ENCODE data around the gene MTARC1.

Gene MTARC1

GRCh38 chr1:220818421-220819173, 31.9 kb downstream of the MTARC1 start:
- Histone ChIP-seq H3K27me3 (ENCODE audit: insufficient read depth, low read depth) (no peaks in the 10 kb centered on the region), H3K4me3 (IDR thresholded peaks at IDR 0.05; ENCODE audit: insufficient read depth, low read depth, low read length) (no peak overlapping the region), H3K9ac (no peak overlapping the region), H3K36me3 (ENCODE audit: insufficient read depth) (no peaks in the 10 kb centered on the region), H3K4me1 (ENCODE audit: low read depth, poor library complexity, severe bottlenecking) (no peaks in the 10 kb centered on the region), H3K27ac (no peak overlapping the region), H3K4me2 (no peak overlapping the region), H2AFZ (ENCODE audit: low read depth) (no peak overlapping the region), H4K20me1 (ENCODE audit: insufficient read depth) (no peaks in the 10 kb centered on the region), H3K79me2 (ENCODE audit: insufficient read depth, low read depth) (no peaks in the 10 kb centered on the region)
- TF ChIP-seq CTCF (conservative IDR thresholded peaks at IDR 0.05; ENCODE audit: low read depth, low read length) = no peak

DNA sequence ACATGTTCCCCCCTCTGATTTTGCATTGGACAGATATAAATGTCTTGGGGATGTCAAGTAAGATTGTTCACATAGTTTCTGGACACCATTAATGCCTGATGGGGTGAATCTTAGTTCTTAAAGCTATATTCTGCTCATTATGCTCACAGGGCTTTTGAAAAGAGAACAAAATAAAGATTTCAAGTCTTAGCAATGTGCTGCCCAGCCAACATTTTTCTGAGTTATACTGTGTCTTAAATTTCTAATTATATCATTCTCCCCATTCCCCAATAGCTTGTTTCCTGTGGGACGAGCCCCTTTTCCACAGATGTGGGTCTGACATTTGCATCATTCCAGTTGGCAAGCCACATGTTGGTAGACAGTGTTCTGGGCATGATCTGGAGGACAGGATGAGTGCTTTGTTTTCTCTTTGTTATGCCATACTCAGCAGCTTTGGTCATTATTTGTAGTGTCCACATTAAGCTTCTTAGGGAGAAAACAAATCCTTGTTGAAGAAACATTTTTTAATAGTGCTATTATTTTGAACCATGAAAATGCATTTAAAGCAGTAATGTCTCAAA, 32.8 kb downstream of the MTARC1 start:
- no peak for TF ChIP-seq CTCF (conservative IDR thresholded peaks at IDR 0.05; ENCODE audit: low read depth, low read length)
- no peak overlapping the region for H3K4me3 ChIP-seq (IDR thresholded peaks at IDR 0.05; ENCODE audit: insufficient read depth, low read depth, low read length)
- no peak overlapping the region for H3K27ac ChIP-seq
- H3K79me2 ChIP-seq (ENCODE audit: insufficient read depth, low read depth) = no peaks in the 10 kb centered on the region
- H3K4me1 ChIP-seq (ENCODE audit: low read depth, poor library complexity, severe bottlenecking) = no peaks in the 10 kb centered on the region
- no peaks in the 10 kb centered on the region for H3K27me3 ChIP-seq (ENCODE audit: insufficient read depth, low read depth)
- no peak overlapping the region for H3K9ac ChIP-seq
- no peak overlapping the region for H3K4me2 ChIP-seq
- no peaks in the 10 kb centered on the region for H4K20me1 ChIP-seq (ENCODE audit: insufficient read depth)
- no peak overlapping the region for H2AFZ ChIP-seq (ENCODE audit: low read depth)
- no peaks in the 10 kb centered on the region for H3K36me3 ChIP-seq (ENCODE audit: insufficient read depth)

- no peaks in the 10 kb centered on the region for H4K20me1 ChIP-seq (ENCODE audit: insufficient read depth)
- H3K4me2 ChIP-seq = no peak overlapping the region
- no peak overlapping the region for H3K9ac ChIP-seq
- TF ChIP-seq CTCF (conservative IDR thresholded peaks at IDR 0.05; ENCODE audit: low read depth, low read length) = no peak
- no peaks in the 10 kb centered on the region for H3K27me3 ChIP-seq (ENCODE audit: insufficient read depth, low read depth)
- H3K36me3 ChIP-seq (ENCODE audit: insufficient read depth) = no peaks in the 10 kb centered on the region
- no peaks in the 10 kb centered on the region for H3K79me2 ChIP-seq (ENCODE audit: insufficient read depth, low read depth)
- no peak overlapping the region for H3K27ac ChIP-seq
- H3K4me3 ChIP-seq (IDR thresholded peaks at IDR 0.05; ENCODE audit: insufficient read depth, low read depth, low read length) = no peak overlapping the region
- H2AFZ ChIP-seq (ENCODE audit: low read depth) = no peak overlapping the region
- H3K4me1 ChIP-seq (ENCODE audit: low read depth, poor library complexity, severe bottlenecking) = no peaks in the 10 kb centered on the region
These were observed 37.6 kb downstream of the MTARC1 start for GRCh38 chr1:220824031-220824989.

DNA sequence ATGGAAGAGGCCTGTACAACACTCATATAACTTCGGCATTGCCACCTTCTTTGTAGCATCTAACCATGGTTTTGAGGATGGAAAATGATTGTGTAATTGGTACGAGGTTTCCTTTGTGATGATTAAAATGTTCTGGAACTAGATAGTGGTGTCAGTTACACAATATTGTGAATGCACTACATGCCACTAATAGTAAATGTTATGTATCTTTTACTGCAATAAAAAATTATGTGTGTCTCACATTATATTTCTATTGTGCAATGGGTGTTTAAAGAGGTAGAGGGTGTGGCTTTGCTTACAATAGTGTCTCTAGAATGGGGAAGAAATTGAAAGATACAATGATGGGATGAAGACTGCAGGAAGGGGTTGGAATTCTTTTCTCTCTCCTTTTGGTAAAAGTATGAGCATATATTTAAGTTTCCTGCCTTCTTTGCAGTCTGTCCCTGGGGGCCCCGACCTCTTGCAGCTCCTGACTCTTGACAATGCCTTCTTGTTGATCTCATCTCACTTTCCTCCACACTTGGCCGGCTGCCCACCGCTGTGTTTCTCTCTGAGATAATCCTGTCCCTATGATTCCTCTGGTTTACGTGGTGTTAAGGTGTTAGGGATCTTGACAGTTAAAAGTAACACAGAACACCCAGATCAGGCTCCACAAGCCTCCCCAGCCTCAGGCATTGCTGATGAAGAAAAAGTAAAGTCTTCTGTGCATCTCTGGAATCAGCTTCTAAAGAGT, 39.3 kb downstream of the MTARC1 start:
- H3K4me3 ChIP-seq (IDR thresholded peaks at IDR 0.05; ENCODE audit: insufficient read depth, low read depth, low read length) = no peak overlapping the region
- no peaks in the 10 kb centered on the region for H3K4me1 ChIP-seq (ENCODE audit: low read depth, poor library complexity, severe bottlenecking)
- no peak for TF ChIP-seq CTCF (conservative IDR thresholded peaks at IDR 0.05; ENCODE audit: low read depth, low read length)
- H2AFZ ChIP-seq (ENCODE audit: low read depth) = no peak overlapping the region
- no peaks in the 10 kb centered on the region for H3K27me3 ChIP-seq (ENCODE audit: insufficient read depth, low read depth)
- no peak overlapping the region for H3K4me2 ChIP-seq
- no peak overlapping the region for H3K27ac ChIP-seq
- no peaks in the 10 kb centered on the region for H3K79me2 ChIP-seq (ENCODE audit: insufficient read depth, low read depth)
- H3K36me3 ChIP-seq (ENCODE audit: insufficient read depth) = no peaks in the 10 kb centered on the region
- no peak overlapping the region for H3K9ac ChIP-seq
- H4K20me1 ChIP-seq (ENCODE audit: insufficient read depth) = no peaks in the 10 kb centered on the region
